NK-92 treated with Interleukin-12 subunit alpha and Interleukin-12 subunit beta, amount 100 ng/mL, for 24 hours (cell line): ENCODE results near the gene FBP1.
"Not testable (repeated sequence)": the region's sequence is repeated elsewhere in the genome, so short reads cannot be mapped to it uniquely, and the experiment has no call there.

Experiments used
- DNase-seq: peaks from one replicate; lab custom pipeline; 2025; lab: John Stamatoyannopoulos, UW

FBP1 gene

DNA sequence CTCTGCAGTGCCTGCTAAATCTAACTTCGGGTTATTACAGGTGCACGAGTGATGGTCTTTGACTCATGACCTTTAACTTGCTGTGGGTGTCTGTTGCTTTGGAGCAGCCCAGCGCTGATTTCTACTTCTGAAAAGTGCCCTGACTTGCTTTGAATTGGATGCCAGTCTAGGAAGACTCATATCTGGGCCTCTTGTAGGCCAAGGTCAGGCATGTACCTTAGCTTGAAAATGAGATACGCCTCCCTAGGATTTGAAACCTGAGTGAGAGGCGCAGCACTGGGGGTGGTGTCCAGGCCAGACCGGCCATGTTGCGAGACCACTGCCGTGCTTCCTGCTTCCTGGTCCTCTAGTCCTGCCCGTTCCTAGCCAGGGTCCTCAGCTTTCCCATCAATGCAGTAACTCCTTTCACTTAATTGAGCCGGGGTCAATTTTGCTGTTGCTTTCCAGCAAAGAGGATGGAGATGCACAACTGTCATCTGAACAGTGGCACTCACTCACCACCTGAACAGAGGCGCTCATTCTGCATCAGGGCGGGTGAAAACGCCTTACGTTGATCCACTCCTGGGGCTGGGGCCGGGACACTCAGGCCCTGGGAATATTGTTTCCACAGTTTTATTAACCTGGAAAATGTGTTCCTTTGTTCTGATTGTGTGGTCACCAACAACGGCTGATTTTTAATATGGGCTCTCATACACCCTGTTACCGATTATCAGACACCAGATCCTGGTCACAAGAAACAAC, 70.2 kb downstream of the FBP1 start:
- no peak for DNase-seq

DNA sequence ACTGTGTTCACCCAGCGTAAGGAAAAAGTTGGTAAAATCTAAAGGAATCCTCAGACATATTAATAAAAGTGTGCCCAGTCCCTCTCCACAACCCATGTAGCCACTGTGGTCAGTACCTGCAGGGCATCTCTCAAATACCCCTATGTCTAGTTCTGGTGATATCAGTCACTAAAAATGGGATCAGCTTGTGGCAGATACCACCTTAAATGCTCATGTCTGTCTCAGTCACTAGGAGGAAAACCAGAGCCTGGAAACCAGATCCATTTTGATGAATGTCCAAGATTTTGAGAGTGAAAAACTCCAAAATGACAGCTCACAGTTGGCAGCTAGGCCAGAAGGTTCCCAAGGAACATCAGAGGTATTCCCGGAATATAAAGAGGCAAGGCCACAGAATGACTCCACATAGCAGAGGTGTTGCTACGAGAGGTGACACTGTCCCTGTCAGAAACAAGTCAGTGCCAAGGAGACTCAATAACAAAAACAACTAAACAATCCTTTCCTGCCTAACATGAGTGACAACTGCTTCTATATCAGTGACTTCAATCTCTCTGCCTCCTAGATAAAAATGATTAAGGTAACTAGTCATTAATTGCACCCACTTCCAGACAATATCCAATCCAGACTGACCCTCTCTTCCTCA, 70.9 kb downstream of the FBP1 start:
- no peak for DNase-seq

DNA sequence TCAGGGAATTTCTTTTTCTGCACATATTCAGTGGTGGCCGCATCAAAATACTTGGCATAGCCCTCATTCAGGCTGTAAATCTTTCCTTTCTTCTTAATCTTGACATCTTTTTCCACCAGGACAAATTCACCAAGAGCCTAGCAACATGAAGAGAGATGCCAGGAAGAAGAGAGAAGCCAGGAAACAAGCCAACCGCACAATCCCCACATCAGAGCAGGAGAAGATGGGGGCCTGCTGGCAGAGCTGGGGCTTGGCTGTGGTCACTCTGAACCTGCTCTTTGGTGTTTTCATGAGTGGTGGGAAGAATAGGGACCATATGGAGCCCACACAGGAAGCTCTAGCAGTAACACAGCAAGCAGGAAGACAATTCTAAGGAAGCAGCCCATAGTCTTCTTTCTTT, 72.0 kb downstream of the FBP1 start:
- DNase-seq: no peak

DNA sequence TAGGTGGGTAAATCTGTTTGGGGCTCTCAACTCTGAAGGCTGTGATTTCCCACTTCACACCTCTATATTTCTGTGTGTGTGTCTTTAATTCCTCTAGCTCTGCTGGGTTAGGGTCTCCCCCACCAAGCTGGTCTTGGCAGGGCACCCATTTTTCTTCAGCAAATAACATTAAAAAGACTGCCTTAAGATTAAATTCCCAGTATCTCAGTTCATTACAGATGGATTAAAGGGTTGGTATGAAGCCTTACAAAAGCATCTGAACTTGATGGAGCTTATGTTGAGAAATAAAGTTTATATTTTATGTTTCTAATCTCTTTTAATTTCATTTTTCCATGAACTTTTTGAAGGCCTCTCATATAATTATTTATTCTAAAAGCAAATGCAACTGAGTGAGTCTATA, 72.8 kb downstream of the FBP1 start:
- DNase-seq: no peak

DNA sequence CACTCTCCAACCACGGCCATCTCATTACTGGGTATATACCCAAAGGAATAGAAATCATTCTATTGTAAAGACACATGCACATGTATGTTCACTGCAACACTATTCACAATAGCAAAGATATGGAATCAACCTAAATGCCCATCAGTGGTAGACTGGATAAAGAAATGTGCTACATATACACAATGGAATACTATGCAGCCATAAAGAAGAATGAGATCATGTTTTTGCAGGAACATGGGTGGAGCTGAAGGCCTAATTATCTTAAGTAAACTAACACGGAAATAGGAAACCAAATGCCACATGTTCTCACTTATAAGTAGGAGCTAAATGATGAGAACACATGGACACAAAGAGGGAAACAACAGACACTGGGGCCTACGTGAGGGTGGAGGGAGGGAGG, 75.0 kb downstream of the FBP1 start:
- not testable (repeated sequence) for DNase-seq

DNA sequence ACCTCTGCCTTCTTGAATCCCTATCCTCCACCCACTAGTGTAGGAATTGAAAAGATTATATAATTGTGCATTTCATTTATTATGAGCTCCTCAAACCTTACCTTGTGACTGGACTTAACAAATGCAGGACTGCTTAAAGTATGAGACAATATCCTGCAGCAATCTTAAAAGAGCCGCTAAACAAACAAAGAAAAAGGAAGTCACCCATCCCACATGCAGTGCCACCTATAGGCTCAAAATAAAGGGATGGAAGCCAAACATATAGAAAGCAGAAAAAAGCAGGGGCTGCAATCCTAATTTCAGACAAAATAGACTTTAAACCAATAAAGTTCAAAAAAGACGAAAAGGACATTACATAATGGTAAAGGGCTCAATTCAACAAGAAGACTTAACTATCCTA, 75.8 kb downstream of the FBP1 start:
- DNase-seq: no peak

DNA sequence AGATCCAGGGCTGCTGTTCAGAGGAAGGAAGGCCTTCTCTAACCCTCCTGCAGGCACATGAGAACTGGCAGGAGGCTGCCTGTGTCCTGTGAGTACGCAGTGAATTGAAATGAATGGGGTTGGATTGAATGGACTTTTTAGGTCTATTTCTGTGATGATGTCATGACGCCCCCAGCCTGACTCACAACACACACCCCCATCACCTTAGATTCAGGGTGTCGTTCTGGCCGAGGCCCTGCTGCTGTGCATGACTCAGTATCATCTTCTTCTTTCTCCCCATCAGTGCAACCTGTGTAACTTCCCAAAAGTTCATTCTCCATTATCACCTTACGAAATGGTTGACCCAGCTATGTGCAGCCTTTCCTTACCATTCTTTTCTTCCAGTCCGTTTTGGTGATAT, 79.1 kb downstream of the FBP1 start:
- no peak for DNase-seq

DNA sequence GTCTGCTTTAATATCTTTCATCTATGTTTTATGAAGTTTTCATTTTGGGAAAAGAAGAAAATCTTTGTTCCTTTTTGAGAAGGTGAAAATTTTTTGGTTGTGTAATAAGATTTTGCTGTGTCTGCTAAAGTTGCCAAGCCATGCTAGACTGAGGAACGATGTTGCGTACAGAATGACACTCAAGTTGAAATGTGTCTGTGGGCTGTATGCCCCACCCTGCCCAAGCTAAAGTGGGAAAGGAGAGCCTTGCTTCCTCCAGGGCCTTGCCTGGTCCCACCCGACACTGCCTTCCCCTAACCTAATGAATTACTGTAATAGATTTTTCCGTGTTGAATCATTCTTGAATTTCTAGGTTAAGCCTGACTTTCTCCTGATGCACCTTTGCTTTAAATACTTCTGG, 81.9 kb downstream of the FBP1 start:
- DNase-seq: no peak

DNA sequence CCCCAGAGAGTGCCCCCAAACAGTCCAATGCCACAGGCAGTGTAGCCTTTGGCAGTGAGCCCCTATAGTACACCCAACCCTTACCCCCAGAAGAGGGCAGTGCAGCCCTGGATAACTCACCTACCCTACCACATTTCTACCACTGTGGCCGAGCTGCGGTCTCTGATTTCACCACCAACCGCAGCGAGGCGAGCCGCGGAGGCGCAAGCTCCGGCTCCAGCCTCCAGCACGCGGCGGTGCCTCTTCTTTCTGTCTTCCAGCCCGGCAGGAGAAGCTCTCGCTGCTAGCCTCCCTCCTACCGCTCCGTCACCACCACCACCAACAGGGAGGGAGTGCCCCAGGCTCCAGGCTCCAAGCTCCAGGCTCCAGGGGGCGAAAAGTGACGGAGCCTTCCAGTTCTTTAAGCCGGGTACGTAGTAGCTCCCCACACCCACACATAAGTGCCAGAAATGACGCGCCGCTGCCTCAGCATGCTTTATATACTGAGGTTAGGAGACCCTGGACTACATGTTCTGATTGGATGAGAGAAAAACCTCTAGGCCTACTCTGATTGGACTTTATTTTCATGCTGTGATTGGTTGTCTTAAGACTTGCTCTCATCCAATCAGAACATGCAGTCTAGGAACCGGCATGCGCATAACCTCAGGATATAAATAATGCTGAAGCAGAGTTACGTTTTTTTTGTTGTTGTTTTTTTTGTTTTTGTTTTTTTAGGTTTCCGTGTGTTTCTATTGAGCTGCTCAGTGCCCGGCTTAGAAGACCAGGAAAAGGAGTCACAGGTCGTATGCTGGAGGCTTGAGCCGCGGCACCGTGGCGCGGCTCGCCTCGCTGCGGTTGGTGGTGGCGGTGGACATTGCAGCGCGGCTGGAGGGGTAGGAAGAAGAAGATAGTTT, 84.6 kb downstream of the FBP1 start, which contains the start of gene PCAT7:
PCAT7 (plus strand) TSS at position 645 of the 893 bp plus-strand sequence.
- DNase-seq: peak; percentile 21

DNA sequence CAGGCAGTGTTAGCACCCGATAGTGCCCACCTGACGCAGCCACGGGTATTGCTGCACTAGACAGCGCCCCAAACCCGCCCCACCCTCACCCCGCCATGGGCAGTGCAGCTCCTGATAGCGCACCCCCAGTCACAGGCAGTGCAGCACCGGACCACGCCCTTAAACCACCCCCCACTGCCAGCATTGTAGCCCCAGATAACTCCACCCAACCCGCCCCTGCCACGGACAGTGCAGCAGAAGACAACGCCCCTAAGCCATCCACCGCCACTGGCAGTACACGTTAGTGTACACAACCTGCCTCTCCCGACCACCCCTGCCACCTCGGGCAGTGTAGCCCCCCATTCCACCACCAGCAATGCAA, 85.3 kb downstream of the FBP1 start:
- no peak for DNase-seq
